ENCODE results near the gene CNIH1.
"Not testable (repeated sequence)": the region's sequence is repeated elsewhere in the genome, so short reads cannot be mapped to it uniquely, and the experiment has no call there.

The CNIH1 gene

DNA sequence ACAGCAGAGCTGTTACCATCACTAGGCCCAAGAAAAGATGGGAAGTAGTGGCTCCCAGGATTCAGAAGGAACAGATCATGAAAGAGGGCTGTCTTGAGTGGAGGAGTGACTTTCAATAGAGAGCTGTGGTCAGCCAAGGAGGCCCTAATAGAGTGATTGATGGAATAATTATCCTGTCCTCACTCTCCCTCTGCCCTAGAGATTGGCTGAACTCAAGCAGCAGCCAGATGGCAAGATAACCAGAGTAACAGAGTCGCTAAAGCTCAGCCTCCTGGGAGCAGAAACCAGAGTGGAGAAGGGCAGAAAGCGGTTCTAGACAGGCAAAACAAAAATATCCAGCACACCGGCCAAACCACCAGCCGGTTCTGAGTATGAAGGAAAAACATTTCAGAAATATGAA, 24.5 kb upstream of the CNIH1 start:
- no peak for DNase-seq

DNA sequence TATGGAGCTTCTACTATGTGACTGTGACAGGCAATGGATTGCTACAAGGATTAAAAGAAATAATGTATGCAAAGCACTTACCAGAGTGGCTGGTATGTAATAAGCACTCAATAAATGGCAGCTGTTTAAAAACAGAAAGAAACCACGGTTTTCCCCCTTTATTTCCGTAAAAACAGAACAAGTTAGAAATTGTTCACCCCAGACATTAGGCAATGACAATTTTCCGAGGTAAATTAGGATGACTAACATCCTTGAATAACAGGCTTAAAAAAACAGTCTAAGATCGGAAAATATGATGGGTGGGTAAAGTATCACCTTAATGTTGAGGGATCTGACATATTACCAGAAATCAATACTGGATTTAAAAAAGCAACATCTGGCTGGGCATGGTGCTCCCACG, 20.9 kb upstream of the CNIH1 start:
- no peak for DNase-seq

DNA sequence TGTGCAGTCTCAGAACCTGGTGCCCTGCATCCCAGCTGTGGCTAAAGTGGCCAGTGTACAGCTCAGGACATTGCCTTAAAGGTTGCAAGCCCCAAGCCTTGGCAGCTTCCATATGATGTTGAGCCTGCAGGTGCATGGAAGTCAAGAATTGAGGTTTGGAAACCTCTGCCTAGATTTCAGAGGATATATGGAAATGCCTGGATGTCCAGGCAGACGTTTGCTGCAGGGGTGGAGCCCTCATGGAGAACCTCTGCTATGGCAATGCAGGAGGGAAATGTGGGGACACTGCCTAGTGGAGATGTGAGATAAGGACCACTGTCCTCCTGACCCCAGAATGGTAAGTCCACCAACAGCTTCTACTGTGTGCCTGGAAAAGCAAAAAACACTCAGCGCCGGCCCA, 17.9 kb upstream of the CNIH1 start:
- no peak for DNase-seq

DNA sequence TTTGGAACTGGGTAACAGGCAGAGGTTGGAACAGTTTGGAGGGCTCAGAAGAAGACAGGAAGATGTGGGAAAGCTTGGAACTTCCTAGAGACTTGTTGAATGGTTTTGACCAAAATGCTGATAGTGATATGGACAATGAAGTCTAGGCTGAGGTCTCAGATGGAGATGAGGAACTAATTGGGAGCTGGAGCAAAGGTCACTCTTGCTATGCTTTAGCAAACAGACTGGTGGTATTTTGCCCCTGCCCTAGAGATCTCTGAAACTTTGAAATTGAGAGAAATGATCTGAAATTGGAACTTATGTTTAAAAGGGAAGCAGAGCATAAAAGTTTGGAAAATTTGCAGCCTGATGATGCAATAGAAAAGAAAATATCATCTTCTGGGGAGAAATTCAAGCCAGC, 17.4 kb upstream of the CNIH1 start:
- not testable (repeated sequence) for DNase-seq

DNA sequence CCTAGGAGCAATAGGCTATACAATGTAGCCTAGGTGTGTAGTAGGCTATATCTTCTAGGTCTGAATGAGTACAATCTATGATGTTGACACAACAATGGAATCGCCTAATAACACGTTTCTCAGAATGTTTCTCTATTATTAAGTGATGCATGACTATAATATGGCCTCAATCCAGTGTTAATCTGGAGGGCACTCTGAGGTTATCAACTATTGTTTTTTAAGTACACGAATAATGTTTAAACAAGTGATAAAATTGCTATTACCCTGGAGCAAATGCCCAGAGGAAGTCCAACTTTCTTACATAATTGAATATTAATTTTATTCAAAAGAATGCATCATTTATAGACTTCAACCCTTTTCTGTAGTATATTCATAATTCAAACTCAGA, 16.4 kb upstream of the CNIH1 start:
- DNase-seq: no peak

DNA sequence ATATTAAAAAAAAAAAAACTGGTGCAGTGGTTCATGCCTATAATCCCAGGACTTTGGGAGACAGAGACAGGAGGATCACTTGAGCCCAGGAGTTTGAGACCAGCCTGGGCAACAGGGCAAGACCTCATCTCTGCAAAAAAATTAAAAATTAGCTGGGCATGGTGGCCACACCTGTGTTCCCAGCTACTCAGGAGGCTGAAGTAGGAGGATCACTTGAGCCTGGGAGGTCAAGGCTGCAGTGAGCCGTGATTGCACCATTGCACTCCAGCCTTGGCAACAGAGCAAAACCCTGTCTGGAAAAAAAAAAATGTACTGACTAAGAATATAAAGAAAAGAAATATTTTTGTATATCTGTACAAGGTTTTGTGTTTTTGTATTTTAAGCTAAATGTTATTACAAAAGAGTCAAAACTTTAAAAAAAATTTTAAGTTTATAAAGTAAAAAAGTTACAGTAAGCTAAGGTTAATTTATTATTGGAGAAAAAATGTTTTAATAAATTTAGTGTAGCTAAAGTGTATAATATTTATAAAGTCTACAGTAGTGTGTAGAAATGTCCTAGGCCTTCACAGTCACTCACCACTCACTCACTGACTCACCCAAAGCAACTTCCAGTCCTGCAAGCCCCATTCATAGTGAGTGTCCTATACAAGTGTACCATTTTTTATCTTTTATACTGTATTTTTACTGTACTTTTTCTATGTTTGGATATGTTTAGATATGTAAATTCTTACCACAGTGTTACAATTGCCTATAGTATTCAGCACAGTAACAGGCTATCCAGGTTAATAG, 15.8 kb upstream of the CNIH1 start:
- DNase-seq: not testable (repeated sequence)

DNA sequence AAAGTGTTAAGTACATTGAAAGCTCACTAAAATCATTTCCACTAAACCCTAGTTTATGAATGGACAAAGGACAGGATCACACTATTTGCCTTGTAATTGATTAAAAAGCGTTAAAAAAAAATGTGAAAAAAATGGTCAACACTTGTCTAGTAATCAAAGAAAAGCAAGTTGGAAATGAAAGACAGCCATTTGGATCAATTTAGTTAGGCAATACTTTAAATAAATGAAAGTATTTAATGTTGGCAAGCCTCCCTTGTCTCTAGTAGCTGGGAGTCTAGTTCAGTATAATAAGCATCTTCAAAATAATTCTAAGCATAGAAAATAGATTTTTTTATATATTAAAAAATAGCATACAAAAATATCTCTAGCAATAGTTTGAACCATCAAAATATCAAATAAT, 14.2 kb upstream of the CNIH1 start:
- no peak for DNase-seq

DNA sequence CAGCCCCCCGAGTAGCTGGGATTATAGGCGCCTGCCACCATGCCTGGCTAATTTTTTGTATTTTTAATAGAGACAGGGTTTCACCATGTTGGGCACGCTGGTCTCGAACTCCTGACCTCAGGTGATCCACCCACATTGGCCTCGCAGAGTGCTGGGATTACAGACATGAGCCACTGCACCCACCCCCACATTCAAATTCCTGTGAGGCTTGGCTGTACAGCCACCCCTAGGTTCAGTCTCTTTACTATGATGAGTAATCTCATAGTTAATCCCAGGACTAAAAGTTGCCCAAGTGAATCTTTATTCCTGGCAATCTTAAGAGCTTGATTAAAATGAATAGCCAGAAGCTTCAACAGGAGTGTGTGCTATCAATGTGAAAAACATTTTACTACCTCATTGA, 12.8 kb upstream of the CNIH1 start:
- not testable (repeated sequence) for DNase-seq

DNA sequence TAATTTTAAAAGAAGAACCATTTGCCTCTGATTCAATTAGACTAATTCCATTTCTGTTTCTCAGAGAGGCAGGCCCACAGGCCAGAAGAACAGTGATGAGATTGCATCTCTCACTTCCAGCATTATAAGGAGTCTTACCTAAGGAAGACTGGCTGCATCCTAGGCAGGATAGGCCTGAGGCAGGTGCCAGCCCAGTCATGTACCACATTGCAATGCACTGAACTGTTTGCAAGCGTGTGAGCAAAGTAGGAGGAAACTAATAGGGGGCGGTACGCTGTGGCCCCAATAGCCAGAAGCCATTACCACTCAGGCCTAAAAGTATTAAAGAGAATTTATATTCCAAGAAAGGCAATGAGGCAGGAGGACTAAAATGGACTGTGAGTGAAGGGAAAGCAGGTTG, 12.1 kb upstream of the CNIH1 start:
- no peak for DNase-seq

DNA sequence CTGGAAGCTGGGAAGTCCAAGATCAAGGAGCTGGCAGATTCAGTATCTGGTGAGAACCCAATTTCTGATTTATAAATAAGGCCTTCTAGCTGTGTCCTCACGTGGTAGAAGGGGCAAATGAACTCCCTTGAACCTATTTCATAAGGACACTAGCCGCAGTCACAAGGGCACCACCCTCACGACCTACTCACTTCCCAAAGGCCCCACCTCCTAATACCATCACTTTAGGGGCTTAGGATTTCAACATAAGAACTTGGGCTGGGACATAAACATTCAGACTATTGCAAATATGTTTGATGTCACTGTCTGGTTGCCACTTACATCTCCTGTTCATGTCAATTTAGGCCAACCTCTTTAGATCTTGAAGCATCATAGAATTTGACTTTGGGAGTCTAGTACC, 10.8 kb upstream of the CNIH1 start:
- no peak for DNase-seq

DNA sequence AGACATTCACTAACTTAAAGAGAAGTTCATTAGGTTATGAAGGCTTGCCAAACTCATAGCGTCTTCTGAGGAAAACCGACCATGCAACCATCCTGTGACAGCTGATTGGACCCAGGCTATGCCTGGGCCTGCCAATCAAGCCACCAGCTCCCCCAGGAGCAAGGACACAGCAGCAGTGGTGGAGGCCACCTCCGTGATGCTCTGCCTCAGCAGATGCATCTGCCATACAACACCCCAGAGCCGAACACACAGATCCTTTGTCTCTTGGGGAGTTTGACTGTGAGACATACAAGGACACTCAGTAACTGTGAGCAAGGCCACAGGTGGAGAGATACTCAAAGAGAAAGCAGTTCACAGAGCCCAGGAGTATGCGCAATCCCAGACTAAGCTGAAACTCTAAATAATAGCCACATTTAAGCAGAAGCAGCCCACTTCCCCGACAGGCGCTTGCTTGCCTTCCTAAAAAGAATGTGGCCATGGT, 10.0 kb upstream of the CNIH1 start:
- DNase-seq: no peak

DNA sequence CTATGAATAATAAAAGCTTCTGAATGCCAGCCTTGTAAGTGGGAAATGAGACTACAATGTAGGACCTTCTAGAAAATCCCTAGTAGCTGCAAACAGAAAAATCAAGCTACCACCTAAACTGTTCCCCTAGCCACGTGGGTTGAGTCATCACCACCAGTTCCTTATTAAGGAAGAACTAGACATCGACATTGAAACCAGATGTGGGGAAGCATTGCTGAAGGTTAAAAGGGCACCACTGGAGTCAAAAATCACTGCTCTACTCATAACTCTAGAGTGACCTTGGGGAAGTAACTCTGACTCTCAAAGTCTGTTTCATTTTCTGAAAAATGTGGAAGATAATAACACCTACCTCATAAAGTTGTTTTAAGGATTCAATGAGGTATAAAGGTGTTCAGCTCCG, 9.4 kb upstream of the CNIH1 start:
- no peak for DNase-seq

DNA sequence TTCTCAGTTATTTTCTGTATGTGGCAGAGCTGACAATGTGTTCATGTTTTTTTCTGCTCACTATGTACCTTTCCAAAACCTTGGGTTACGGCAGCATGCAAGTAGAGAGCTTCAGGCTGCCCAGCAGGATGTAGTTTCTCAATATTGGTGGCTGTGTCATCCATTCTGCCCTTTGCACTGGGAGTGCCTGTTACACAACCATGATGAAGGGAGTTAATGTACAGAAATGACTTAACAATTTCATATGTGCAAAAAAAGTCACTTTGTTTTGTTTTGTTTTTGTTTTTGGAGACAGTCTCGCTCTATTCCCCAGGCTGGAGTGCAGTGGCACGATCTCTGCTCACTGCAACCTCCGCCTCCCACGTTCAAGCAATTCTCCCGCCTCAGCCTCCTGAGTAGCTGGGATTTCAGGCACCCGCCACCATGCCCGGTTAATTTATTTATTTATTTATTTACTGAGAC, 6.1 kb upstream of the CNIH1 start:
- no peak for DNase-seq

DNA sequence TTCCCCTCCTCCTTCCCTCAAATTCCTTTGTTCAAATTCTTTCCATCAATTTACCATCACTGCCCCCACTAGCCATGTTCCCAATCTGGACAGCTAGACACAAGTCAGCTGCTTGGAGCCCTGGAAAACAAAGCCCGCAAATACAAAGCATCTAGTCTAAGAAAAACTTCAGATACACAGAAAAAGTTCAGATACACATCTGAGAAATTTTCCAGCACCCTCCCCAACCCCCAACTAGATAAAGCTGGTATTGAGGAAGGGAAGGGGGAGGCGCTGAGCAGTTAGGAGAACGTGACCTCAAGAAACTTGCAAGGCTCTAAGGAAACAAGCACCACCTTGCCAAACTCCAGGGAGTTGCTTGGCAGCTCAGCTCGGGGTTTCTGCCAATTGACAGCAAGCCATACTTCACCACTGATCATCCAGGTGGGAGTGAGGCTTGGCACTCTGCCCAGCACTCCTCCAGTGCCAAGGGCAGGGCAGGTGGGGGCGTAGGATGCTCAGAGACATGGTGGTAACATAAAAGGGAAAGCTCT, 5.1 kb upstream of the CNIH1 start:
- DNase-seq: no peak

DNA sequence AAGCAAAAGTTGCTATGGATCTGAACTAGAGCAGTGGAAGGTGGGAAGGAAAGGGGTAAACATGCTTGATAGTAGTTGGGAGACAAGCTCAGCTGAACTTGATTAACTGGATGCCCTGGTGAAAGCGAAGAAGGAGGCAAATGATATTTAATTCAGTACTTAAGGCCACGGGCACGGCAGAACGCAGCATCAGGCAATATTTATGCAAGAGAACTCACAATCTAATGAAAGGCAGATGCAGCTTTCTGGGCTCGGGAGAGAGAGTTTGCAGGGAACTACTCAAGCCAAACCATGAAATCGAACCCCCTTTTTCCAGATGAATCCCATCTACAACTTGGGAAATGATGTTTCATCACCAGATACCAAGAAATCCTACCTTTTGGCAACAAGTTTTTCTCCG, 3.5 kb upstream of the CNIH1 start:
- no peak for DNase-seq

DNA sequence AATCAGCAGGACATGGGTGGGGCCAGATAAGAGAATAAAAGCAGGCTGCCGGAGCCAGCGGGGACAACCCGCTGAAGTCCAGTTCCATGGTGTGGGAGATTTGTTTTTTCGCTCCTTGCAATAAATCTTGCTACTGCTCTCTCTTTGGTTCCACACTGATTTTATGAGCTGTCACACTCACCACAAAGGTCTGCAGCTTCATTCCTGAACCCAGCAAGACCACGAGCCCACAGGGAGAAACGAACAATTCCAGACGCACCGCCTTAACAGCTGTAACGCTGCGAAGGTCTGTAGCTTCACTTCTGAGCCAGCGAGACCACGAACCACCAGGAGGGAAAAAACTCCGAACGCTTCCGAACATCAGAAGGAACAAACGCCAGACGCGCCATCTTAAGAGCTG, 2.8 kb upstream of the CNIH1 start:
- no peak for DNase-seq

DNA sequence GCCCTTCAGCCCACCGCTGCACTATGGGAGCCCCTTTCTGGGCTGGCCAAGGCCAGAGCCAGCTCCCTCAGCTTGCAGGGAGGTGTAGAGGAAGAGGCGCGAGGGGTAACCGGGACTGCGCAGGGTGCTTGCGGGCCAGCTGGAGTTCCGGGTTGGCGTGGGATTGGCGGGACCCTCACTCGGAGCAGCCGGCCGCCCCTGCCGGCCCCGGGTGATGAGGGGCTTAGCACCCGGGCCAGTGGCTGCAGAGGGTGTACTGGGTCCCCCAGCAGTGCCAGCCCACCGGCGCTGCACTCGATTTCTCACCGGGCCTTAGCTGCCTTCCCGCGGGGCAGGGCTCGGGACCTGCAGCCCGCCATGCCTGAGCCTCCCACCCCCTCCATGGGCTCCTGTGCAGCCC, 1.8 kb upstream of the CNIH1 start:
- not testable (repeated sequence) for DNase-seq

DNA sequence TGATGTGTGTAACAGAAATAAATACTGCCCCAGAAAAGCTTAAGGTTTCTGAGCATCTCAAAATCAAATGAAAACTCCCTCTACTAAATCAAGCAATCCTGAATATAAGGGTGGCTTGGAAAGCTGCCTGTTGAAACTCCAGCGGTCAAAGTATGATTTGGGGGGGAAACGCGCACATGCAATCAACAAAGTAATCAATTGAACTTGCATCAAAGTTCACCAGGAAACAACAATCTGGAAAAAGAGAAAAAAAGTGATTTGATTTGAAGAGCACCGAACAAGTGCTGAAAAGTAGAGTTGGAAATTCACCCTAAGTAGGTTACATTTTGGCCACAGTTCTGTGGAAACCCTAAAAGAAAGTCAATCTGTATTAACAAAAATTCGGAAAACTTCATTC, 700 bp downstream of the CNIH1 start:
- DNase-seq: no peak

DNA sequence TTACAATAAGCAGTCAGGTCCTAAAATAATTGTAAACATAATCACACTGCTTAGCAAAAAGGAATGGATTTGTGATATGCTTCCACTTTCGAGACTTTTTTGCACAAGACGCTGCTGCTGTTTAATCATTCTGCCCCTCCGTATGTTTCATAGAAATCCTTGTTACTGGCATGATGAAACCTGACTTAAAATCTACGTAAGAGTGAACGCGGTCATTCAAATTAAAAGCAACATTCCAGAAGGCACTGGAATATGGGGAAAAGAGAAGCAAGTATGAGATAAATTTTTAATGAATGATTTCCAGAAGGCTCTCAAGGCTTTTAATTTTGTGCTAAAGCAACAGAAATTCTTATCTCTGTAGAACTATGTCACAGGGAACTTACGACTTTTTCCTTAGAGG, 1.1 kb downstream of the CNIH1 start:
- no peak for DNase-seq

DNA sequence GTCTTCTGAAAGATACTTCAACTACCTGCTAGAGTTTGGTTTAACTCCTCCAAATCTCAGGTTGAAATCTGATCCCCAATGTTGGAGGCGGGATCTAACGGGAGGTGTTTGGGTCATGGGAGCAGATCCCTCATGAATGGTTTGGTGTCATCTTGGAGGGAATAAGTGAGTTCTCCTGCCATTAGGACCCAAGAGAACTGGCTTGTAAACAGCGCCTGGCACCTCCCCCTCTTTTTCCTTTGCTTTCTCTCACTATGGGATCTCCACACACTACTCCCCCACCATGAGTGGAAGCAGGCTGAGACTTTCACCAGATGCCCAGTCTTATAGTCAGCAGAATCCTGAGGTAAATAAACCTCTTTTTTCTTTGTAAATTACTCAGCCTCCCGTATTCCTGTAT, 2.5 kb downstream of the CNIH1 start:
- no peak for DNase-seq

DNA sequence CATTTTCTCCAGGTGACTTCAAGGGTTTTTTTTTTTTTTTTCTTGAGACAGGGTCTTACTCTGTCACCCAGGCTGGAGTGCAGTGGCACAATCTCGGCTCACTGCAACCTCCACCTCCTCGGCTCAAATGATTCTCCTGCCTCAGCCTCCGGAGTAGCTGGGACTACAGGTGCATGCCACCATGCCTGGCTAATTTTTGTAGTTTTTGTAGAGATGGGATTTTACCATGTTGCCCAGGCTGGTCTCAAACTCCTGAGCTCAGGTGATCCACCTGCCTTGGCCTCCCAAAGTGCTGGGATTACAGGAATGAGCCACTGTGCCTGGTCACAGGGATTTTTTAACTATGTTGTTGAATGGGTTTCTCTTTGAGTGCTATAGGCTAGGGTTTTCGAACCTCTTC, 3.2 kb downstream of the CNIH1 start:
- not testable (repeated sequence) for DNase-seq

DNA sequence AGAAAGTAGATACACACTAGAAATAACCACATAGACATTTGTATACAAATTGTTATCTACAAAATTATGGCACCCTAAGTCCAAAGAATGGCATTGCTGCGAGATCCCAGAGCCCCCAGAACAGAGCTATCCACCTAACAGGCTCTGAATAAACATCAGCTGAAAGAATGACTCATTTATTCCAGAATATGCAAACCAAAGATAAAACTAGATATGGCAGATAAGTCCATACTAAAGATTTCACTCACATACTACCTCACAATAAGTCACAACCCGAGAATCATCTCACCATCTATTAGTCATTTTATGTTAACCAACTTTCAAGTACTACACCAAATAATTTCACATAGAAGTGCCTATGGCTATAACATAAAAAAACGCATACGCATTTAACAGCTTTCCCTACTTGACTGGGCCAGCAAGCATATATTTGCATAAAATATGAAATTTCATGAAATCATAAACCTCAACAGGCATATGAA, 5.6 kb downstream of the CNIH1 start:
- DNase-seq: no peak

DNA sequence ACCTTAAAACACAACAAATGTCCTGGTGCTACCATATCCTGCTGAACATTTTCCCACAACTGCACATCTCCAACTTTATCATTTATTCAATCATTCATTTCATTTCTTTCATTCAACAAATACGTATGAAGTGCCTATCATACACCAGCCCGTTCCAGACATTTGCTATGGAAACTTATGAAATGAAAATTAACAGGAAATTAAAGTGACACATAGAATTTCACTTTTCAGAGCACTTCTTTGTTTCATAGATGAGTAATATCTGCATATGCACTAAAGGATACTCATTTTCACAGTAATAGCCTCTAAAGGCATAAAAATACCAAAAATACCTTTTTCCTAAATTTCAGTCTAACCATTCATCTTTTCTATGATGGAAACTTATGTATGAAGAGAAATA, 12.6 kb downstream of the CNIH1 start:
- DNase-seq: no peak

DNA sequence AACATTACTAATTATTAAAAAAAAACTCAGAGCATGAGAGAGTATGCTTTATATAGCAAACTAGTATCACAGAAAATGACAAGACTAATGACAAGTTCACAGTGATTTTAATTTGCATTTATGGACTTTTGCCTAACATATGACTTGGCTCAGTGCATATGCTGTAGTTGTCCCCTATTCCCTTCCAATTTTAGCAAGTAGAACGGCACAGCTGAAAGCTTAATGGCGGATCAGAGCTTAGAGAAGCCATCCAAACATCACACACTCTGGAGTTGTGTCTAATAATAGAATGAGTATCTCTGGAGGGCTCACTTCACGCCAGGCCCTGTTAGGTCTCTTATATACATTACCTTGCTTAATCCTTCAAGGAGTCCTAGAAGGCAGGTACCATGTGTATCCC, 13.3 kb downstream of the CNIH1 start:
- DNase-seq: no peak
